Measurements from ENCODE around the gene BYSL.

DNA sequence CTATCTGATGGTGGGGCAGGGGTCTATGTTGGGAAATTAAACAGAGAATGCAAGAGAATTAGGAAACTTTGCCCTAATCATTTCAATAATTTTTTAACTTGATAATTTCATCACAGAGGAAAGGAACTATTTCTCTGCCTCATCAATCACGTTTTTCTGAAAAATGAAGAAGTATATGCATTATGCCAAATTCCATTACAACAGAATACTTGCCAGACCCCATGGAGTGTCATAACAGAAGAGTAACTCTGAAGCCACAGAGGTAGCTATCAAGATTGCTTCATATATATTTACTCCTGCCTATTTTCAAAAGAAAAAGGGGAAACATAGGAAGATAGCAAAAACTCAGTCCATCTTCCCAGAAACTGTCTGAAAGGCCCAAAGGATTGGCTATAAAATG lies 20.4 kb upstream of the BYSL start:
- TF ChIP-seq, protein P1, sequence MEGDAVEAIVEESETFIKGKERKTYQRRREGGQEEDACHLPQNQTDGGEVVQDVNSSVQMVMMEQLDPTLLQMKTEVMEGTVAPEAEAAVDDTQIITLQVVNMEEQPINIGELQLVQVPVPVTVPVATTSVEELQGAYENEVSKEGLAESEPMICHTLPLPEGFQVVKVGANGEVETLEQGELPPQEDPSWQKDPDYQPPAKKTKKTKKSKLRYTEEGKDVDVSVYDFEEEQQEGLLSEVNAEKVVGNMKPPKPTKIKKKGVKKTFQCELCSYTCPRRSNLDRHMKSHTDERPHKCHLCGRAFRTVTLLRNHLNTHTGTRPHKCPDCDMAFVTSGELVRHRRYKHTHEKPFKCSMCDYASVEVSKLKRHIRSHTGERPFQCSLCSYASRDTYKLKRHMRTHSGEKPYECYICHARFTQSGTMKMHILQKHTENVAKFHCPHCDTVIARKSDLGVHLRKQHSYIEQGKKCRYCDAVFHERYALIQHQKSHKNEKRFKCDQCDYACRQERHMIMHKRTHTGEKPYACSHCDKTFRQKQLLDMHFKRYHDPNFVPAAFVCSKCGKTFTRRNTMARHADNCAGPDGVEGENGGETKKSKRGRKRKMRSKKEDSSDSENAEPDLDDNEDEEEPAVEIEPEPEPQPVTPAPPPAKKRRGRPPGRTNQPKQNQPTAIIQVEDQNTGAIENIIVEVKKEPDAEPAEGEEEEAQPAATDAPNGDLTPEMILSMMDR (IDR thresholded peaks at IDR 0.05), result no peak
- no peak for TF ChIP-seq POLR2A (IDR thresholded peaks at IDR 0.05; ENCODE audit: low read depth)
- no peak for TF ChIP-seq POLR2AphosphoS5 (IDR thresholded peaks at IDR 0.05)
